HG03045 (cell line): ENCODE data around the gene ZFPL1.

Experiments
- ATAC-seq: cut with Tn5 transposase; IDR thresholded peaks from one replicate; pipeline ENCODE4 v1.9.1; 2021; ENCODE audit warnings: mild to moderate bottlenecking, moderate library complexity; ENCODE audit not compliant: unreplicated experiment

ZFPL1 gene

GRCh38 chr11:65083834-65084597, at the start of gene ZFPL1, which contains the start of gene CDCA5:
Gene ZFPL1, plus strand, starts transcription at chr11:65084222. Its CDS starts 477 bp downstream, at chr11:65084699.
Gene CDCA5, minus strand, starts transcription at chr11:65084040. Its CDS starts 62 bp downstream, at chr11:65083978.
- ATAC-seq: peak; percentile 71

- no peak for ATAC-seq
Observed at GRCh38 chr11:65034423-65034822, 49.6 kb upstream of the ZFPL1 start.

GRCh38 chr11:65035579-65035978, 48.4 kb upstream of the ZFPL1 start:
- no peak for ATAC-seq

GRCh38 chr11:65036931-65037330, 47.1 kb upstream of the ZFPL1 start:
- ATAC-seq: no peak

GRCh38 chr11:65040520-65040846, 43.5 kb upstream of the ZFPL1 start:
- ATAC-seq: no peak

- peak; percentile 82 for ATAC-seq
Observed at GRCh38 chr11:65040847-65041622, 43.0 kb upstream of the ZFPL1 start, which contains the start of gene SAC3D1. Gene SAC3D1, plus strand, starts transcription at chr11:65041210. Its CDS starts 83 bp downstream, at chr11:65041293.

- no peak for ATAC-seq
Observed at GRCh38 chr11:65042891-65043290, 41.1 kb upstream of the ZFPL1 start.

- no peak for ATAC-seq
Observed at GRCh38 chr11:65043881-65044501, 40.0 kb upstream of the ZFPL1 start.

GRCh38 chr11:65045061-65045460, 39.0 kb upstream of the ZFPL1 start:
- no peak for ATAC-seq

- ATAC-seq: no peak
Observed at GRCh38 chr11:65045728-65046127, 38.3 kb upstream of the ZFPL1 start.

- ATAC-seq: no peak
Observed at GRCh38 chr11:65047581-65048422, 36.2 kb upstream of the ZFPL1 start.

- ATAC-seq: no peak
Observed at GRCh38 chr11:65051398-65051858, 32.6 kb upstream of the ZFPL1 start.

- no peak for ATAC-seq
Observed at GRCh38 chr11:65053827-65054508, 30.1 kb upstream of the ZFPL1 start.

GRCh38 chr11:65055538-65055937, 28.5 kb upstream of the ZFPL1 start:
- no peak for ATAC-seq

GRCh38 chr11:65056999-65057398, 27.0 kb upstream of the ZFPL1 start:
- no peak for ATAC-seq

GRCh38 chr11:65057526-65057925, 26.5 kb upstream of the ZFPL1 start:
- no peak for ATAC-seq

GRCh38 chr11:65058012-65058411, 26.0 kb upstream of the ZFPL1 start:
- no peak for ATAC-seq

GRCh38 chr11:65058419-65059054, 25.5 kb upstream of the ZFPL1 start, which contains the start of gene NAALADL1:
Gene NAALADL1, minus strand, starts transcription at chr11:65058553. Its CDS starts 32 bp downstream, at chr11:65058521.
- ATAC-seq: no peak

GRCh38 chr11:65059523-65059922, 24.5 kb upstream of the ZFPL1 start:
- ATAC-seq: no peak
